Thyroid gland (tissue), 4 donors: ENCODE data around the gene NUBPL. TPM values are rescaled to one million over a fixed set of nuclear protein-coding genes. Genes with fewer than 3 reads are reported as not detected.

Experiments
- DNase-seq, 2 donors: peaks; one replicate each; pipeline ENCODE4 v3.0.0-alpha.2; 2019
- H3K27ac ChIP-seq, 3 donors: fragments of 200-600 bp; sonication (generic); 1 replicate in 2 of 3; 2 replicates in 1 of 3; pipeline ENCODE4 v1.5.1; 2016 to 2019; ENCODE audit warnings: mild to moderate bottlenecking in 1 of 3, moderate library complexity in 1 of 3
- H3K27me3 ChIP-seq: fragments of 200-600 bp; sonication (generic); one replicate; pipeline ENCODE4 v1.5.1; 2019
- H3K36me3 ChIP-seq, 2 donors: fragments of 200-600 bp; sonication (generic); one replicate each; pipeline ENCODE4 v1.5.1; 2016 to 2019
- H3K4me1 ChIP-seq, 2 donors: fragments of 200-600 bp; sonication (generic); one replicate each; pipeline ENCODE4 v1.5.1; 2017 to 2019
- H3K4me3 ChIP-seq, 3 donors: fragments of 200-600 bp; sonication (generic); replicated peaks in 1 of 3; 1 replicate in 2 of 3; 2 replicates in 1 of 3; pipeline ENCODE4 v1.5.1; 2016; ENCODE audit warnings: mild to moderate bottlenecking in 1 of 3
- H3K9me3 ChIP-seq: fragments of 200-600 bp; sonication (generic); one replicate; pipeline ENCODE4 v1.5.1; 2017
- POLR2A ChIP-seq, 2 donors: fragments of 450-650 bp; IDR thresholded peaks; one replicate each; pipeline ENCODE4 v1.6.1; 2017; ENCODE audit warnings: antibody characterized with exemption in 2 of 2, mild to moderate bottlenecking in 2 of 2, moderate library complexity in 1 of 2
- WGBS, 2 donors: methylation state at CpG; one replicate each; pipeline ENCODE4 v1.1.5; 2017; 5-methylcytosine and 5-hydroxymethylcytosine counted together
- intact Hi-C: fragments of 100-400 bp; cut with DNase I; formaldehyde crosslinking; loops from one replicate; pipeline ENCODE4 v1.15.1; 2023
- total RNA-seq, 4 donors: library from RNA; depleted of rRNA; stranded (reverse); fragments of >200 nt; gene quantifications; one replicate each; pipeline ENCODE4 v1.2.3, GENCODE V29; 2016
- TF ChIP-seq, protein P1 (sequence below), 6 experiments: fragments of 200-600 bp in 3 of 6; fragments of 450-650 bp in 3 of 6; sonication (generic) in 3 of 6; IDR thresholded peaks; one replicate each; pipeline ENCODE4 v1.5.1; 2016 to 2019; ENCODE audit warnings: antibody characterized with exemption in 6 of 6, mild to moderate bottlenecking in 2 of 6, inconsistent platforms in 1 of 6, moderate library complexity in 1 of 6

NUBPL gene, protein sequence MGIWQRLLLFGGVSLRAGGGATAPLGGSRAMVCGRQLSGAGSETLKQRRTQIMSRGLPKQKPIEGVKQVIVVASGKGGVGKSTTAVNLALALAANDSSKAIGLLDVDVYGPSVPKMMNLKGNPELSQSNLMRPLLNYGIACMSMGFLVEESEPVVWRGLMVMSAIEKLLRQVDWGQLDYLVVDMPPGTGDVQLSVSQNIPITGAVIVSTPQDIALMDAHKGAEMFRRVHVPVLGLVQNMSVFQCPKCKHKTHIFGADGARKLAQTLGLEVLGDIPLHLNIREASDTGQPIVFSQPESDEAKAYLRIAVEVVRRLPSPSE
- 10 to 100 TPM; 12.0 to 27.1 (median 14.2) TPM for total RNA-seq

DNA sequence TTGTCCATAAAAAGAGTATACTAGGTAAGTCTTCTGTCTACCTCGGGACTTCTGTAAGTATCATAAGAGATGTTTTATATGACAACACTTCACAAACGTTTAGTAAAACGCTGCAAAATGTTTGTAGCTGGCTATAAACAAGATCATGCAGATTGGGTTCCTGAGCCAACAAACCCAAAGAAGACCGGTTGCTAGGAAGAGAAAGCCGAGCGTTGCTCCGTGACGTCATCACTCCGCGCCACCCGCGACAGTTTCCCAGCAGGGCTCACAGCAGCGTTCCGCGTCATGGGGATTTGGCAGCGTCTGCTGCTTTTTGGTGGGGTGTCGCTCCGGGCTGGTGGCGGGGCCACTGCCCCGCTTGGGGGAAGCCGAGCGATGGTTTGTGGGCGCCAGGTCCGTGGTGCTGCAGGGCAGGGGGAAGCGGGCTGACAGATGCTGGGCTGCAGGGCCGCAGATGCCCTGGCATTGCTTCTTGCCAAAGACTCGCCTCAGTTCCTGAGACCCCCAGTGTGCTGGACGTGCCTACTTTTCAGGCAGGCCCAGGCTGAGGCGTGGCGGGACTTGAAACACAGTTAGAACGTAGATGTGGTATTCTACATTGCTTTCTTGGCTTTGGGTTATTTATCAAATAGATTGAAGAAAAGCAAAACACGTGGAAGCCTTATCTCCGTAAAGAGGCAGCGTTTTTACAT lies at the start of gene NUBPL:
Gene NUBPL, plus strand, starts transcription at position 250 of the 692 bp plus-strand sequence. Its CDS starts 36 bp downstream, at position 286.
- Histone ChIP-seq H3K27me3 (no peaks in the 10 kb centered on the region), H3K9me3 (no peaks in the 10 kb centered on the region), H3K27ac (peak within 1 kb of the TSS; percentile 71 to 77 (median 76)), H3K4me3 (peak within 1 kb of the TSS; percentile 56 to 88 (median 85)), H3K4me1 (peaks cover 0 to 4% of the 10 kb centered on the region in 2 donors), H3K36me3 (no peaks in the 10 kb centered on the region)
- WGBS, 2 donors: 1% methylated on average over 24 to 32 of the region's 34 CpGs
- intact Hi-C loops: no loop called here
- TF ChIP-seq, protein P1, sequence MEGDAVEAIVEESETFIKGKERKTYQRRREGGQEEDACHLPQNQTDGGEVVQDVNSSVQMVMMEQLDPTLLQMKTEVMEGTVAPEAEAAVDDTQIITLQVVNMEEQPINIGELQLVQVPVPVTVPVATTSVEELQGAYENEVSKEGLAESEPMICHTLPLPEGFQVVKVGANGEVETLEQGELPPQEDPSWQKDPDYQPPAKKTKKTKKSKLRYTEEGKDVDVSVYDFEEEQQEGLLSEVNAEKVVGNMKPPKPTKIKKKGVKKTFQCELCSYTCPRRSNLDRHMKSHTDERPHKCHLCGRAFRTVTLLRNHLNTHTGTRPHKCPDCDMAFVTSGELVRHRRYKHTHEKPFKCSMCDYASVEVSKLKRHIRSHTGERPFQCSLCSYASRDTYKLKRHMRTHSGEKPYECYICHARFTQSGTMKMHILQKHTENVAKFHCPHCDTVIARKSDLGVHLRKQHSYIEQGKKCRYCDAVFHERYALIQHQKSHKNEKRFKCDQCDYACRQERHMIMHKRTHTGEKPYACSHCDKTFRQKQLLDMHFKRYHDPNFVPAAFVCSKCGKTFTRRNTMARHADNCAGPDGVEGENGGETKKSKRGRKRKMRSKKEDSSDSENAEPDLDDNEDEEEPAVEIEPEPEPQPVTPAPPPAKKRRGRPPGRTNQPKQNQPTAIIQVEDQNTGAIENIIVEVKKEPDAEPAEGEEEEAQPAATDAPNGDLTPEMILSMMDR (IDR thresholded peaks at IDR 0.05): peak in 1 of 6 experiments; percentile 22
- TF ChIP-seq POLR2A (IDR thresholded peaks at IDR 0.05): peak in 1 of 2 donors; percentile 59
- peak; percentile 94 to 95 for DNase-seq

DNA sequence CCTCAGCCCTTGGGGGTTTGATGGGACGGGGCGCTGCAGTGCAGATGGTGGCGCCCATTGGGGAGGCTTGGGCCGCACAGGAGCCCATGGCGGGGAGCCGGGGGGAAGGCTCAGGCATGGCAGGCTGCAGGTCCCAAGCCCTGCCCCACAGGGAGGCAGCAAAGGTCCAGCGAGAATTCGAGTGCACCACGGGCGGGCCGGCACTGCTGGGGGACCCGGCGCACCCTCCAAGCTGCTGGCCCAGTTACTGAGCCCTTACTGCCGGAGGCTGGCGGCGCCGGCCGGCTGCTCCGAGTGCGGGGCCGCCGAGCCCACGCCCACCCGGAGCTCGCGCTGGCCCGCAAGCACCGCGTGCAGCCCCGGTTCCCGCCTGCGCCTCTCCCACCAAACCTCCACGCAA lies 34.1 kb upstream of the NUBPL start:
- no peak overlapping the region for H3K27ac ChIP-seq
- no peak for DNase-seq
- H3K36me3 ChIP-seq: no peaks in the 10 kb centered on the region
- no peaks in the 10 kb centered on the region for H3K9me3 ChIP-seq
- H3K27me3 ChIP-seq: no peaks in the 10 kb centered on the region
- WGBS, 2 donors: 99 to 100% methylated on average over 4 to 14 of the region's 33 CpGs
- TF ChIP-seq, protein P1 (IDR thresholded peaks at IDR 0.05): no peak
- intact Hi-C loops: no loop called here
- H3K4me3 ChIP-seq: no peak overlapping the region
- H3K4me1 ChIP-seq: no peaks in the 10 kb centered on the region

DNA sequence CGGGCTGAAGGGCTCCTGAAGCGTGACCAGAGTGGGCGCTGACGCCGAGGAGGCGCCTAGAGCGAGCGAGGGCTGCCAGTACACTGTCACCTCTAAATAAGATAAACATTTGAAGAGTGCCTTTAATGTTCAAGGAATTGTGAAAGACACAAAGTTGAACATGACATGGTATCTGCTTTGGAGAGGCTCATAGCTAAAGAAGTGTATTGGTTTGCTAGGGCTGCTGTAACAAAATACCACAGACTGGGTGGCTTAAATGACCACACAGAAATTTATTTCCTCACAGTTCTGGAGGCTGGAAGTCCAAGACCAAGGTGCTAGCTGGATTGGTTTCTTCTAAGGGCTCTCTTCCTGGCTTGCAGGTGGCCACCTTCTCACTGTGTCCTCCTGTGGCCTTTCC lies 33.7 kb upstream of the NUBPL start:
- Histone ChIP-seq H3K36me3 (no peaks in the 10 kb centered on the region), H3K9me3 (no peaks in the 10 kb centered on the region), H3K27me3 (no peaks in the 10 kb centered on the region), H3K4me3 (no peak overlapping the region), H3K4me1 (no peaks in the 10 kb centered on the region), H3K27ac (no peak overlapping the region)
- 89 to 98% methylated on average over 8 of the region's 8 CpGs for WGBS, 2 donors
- no peak for DNase-seq
- TF ChIP-seq, protein P1 (IDR thresholded peaks at IDR 0.05): no peak
- TF ChIP-seq POLR2A (IDR thresholded peaks at IDR 0.05): no peak
- intact Hi-C loops: no loop called here

DNA sequence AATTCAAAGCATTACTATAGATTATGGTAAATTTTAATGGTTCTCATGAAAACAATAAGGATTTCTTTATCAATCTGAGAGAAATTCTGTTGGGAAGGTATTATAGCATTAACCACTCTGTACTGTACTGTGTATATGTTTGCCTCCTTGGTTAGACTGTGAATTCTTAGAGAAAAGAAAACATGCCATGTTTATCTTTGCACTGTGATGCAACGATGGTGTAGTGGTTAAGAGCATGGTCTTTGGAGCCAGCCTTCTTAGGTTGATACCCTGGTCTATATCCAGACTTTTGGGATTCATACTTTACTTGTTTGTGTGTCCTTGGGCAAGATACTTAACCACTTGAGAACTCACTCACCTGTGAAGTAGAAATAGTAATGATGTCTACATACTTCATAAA lies 32.2 kb upstream of the NUBPL start:
- TF ChIP-seq, protein P1 (IDR thresholded peaks at IDR 0.05): no peak
- TF ChIP-seq POLR2A (IDR thresholded peaks at IDR 0.05): no peak
- intact Hi-C loops: no loop called here
- 17 to 30% methylated on average over 1 of the region's 1 CpG for WGBS, 2 donors

DNA sequence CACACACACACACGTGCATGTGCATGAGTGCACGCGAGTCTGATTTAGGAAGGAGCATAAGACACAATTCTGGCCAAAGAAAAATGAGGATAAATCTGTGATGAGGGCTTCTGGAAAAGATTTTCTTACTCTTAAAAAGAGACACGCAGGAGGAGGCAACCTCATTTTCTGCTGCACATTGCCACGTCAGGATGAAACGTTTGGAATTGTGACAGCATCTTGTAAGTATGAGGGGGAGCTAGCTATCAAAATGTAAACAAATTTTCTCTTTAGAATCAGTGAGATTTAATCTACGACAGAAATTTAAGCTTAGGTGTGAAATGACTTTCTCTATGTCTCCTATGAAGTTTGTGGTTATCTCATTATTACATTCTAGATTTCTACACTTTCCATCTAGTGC lies 31.1 kb upstream of the NUBPL start:
- no peaks in the 10 kb centered on the region for H3K9me3 ChIP-seq
- H3K27ac ChIP-seq: no peak overlapping the region
- H3K4me3 ChIP-seq: no peak overlapping the region
- H3K36me3 ChIP-seq: no peaks in the 10 kb centered on the region
- H3K27me3 ChIP-seq: no peaks in the 10 kb centered on the region
- H3K4me1 ChIP-seq: no peaks in the 10 kb centered on the region
- TF ChIP-seq, protein P1 (IDR thresholded peaks at IDR 0.05): no peak
- TF ChIP-seq POLR2A (IDR thresholded peaks at IDR 0.05): no peak
- 67 to 71% methylated on average over 7 of the region's 7 CpGs for WGBS, 2 donors
- DNase-seq: no peak
- intact Hi-C loops: no loop called here

More for the DNA sequence above, 32.2 kb upstream of the NUBPL start:
- H3K36me3 ChIP-seq: no peaks in the 10 kb centered on the region
- no peaks in the 10 kb centered on the region for H3K9me3 ChIP-seq
- H3K4me1 ChIP-seq: no peaks in the 10 kb centered on the region
- no peak overlapping the region for H3K4me3 ChIP-seq
- no peak for DNase-seq
- no peaks in the 10 kb centered on the region for H3K27me3 ChIP-seq
- H3K27ac ChIP-seq: no peak overlapping the region
